Measurements from ENCODE around the gene FAM20B. TPM values are rescaled to one million over a fixed set of nuclear protein-coding genes. Genes with fewer than 3 reads are reported as not detected.

The FAM20B gene
- total RNA-seq, 1 experiment from 2014 or later: 35.4 TPM

DNA sequence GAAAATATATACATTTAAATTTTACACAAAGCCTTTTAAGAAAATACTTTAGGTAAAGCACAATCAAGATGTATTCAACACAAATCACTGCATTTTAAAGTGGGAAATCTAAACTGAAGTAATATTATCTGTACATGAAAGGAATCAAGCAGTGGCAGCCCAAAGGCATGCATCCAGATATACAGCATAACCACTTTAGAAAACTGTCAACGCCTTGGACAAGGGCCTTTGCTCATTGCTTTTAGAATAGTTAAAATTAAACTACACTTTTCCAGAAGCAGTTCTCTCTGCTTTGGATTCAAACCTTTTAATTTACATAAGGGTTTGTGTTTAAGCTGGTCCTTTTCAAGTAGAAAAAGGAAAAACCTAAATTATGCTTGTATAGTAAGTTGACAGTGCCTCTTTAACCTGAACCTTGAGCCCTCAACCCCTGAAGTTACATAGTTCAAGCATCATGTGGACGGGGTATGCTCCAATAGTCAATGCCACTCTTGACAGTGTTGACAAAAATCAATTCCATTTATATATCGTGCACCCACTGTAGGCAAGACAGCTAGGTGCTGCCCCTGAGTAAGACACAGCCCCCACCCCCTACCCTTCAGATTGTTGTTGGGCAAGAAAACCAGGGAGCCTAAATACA, 79.0 kb downstream of the FAM20B start:
- no peaks in the 10 kb centered on the region for H3K79me1 ChIP-seq (ENCODE audit: insufficient read depth, low read depth, low read length, poor library complexity, severe bottlenecking)

More for the DNA sequence above, 79.0 kb downstream of the FAM20B start:
- Histone ChIP-seq H3K4ac (ENCODE audit: low read depth, low read length) (no peak overlapping the region), H2AFZ (ENCODE audit: low read length) (no peak overlapping the region), H4K91ac (ENCODE audit: insufficient read length, low read depth, low read length) (no peak overlapping the region), H3K79me2 (ENCODE audit: insufficient read depth, low read length) (no peaks in the 10 kb centered on the region), H3T11ph (ENCODE audit: low read length) (no peak overlapping the region), H3K4me2 (ENCODE audit: insufficient read depth, insufficient read length, low read length) (no peak overlapping the region), H3K56ac (ENCODE audit: insufficient read length, low read depth, low read length) (no peak overlapping the region), H3K27me3 (ENCODE audit: insufficient read depth, low read length) (no peaks in the 10 kb centered on the region), H3K9me3 (ENCODE audit: control insufficient read depth, low read depth, low read length) (no peaks in the 10 kb centered on the region), H2BK120ac (ENCODE audit: low read depth, low read length, poor library complexity, severe bottlenecking) (no peak overlapping the region), H2BK5ac (ENCODE audit: insufficient read length, low read length) (no peak overlapping the region), H3K18ac (ENCODE audit: insufficient read length, low read depth, low read length) (no peak overlapping the region), H3K14ac (ENCODE audit: insufficient read depth, low read length) (no peak overlapping the region), H2BK15ac (ENCODE audit: low read depth, low read length) (no peak overlapping the region), H2BK12ac (ENCODE audit: insufficient read length, low read depth, low read length) (no peak overlapping the region), H4K5ac (ENCODE audit: insufficient read length, low read depth, low read length) (no peak overlapping the region), H3K4me1 (ENCODE audit: insufficient read depth, low read length) (peaks cover 2% of the 10 kb centered on the region; the same call in 1 of the 2 replicates), H4K8ac (replicated peaks; ENCODE audit: insufficient read length, low read depth, low read length) (no peak overlapping the region), H3K9ac (ENCODE audit: extremely low read depth, insufficient read length, low read length) (no peak overlapping the region), H2AK5ac (ENCODE audit: insufficient read length, low read length) (no peak overlapping the region), H3K27ac (ENCODE audit: insufficient read length, low read depth, low read length) (no peak overlapping the region), H3K23me2 (ENCODE audit: insufficient read length, low read depth, low read length, poor library complexity, severe bottlenecking) (no peaks in the 10 kb centered on the region), H4K20me1 (ENCODE audit: control insufficient read depth, insufficient read depth, insufficient read length) (no peaks in the 10 kb centered on the region), H3K23ac (ENCODE audit: insufficient read length, low read depth, low read length) (no peak overlapping the region), H2BK20ac (ENCODE audit: low read depth, low read length, poor library complexity, severe bottlenecking) (no peak overlapping the region)
- no peak for DNase-seq
- Mint-ChIP-seq H3K27ac (no peak overlapping the region), H3K9me3 (no peaks in the 10 kb centered on the region), H3K4me3 (no peak overlapping the region), H3K4me1 (peaks cover 17 to 18% of the 10 kb centered on the region in 2 experiments), H3K36me3 (ENCODE audit: insufficient read depth in 1 of 3, low read depth in 3 of 3) (peaks cover 10 to 38% (median 25%) of the 10 kb centered on the region in 3 experiments; a peak in 6 of 7 replicates), H3K27me3 (ENCODE audit: low read depth) (no peaks in the 10 kb centered on the region; the same call in 1 of the 2 replicates)
- TF ChIP-seq CTCF (conservative IDR thresholded peaks at IDR 0.05): no peak
- WGBS (ENCODE audit: extremely low coverage, insufficient read length, low lambda C conversion rate): no CpG with 5 or more reads among the region's 3 CpGs

All from H9 (cell line).